ENCODE data around the gene ANKIB1.
"Not testable (repeated sequence)": the region's sequence is repeated elsewhere in the genome, so short reads cannot be mapped to it uniquely, and the experiment has no call there.

Gene ANKIB1

DNA sequence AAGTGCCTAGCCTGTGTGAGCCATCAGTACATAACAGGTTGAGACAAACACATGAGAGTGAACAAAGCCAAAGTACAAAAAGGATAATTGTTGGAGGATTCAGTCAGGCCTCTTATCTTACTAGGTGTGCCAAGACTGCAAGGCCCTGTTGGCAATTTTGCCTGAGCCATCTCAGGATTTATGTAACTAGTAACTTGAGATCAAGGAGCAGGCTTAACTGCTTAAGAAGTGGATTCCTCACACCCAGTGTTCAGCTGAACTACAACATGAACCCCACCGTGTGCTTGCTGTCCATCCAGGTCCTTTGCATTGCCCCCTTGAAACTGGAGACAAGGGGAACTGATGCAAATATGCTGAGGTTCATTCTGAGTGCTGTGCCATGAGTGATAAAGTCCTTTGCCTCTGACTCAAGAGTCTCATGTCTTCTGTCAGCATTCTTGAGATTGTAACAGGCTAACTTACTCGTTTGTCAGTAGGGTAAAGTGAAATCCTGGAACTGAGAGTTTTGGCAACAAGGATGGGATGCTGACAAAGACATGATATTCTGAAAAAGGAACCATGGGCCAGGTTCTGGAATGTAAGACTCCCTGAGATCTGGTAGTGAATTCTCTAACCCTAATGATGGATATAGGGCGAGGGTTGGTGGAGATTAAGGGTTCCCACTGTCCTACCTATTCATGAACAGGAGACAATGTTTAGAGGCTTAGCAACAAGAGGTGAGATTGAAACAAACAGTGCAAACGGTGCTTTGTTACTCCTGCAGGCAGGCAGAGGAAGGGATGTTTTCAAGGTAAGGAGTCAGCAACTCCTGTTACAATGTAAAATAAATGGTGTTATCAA is 157.4 kb downstream of the ANKIB1 start:
- DNase-seq: no peak

DNA sequence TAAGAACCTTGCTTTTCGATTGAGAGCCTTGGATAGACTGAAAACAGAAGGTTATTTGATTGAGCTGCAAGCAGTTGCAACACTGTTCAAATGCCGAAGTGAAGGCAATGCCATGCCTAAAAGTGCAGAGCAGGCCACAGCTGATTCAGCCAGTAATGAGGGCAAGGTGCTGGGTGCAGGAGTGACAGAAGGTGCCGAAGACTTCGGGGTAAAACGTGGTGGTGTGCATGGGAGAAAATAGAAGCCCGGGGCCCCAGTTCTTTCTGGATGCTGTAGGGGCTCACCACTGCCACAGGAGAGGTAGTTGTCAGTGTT is 157.9 kb downstream of the ANKIB1 start:
- no peak for DNase-seq

GRCh38 chr7:92404170-92404614 is 158.4 kb downstream of the ANKIB1 start:
- no peak for DNase-seq

DNA sequence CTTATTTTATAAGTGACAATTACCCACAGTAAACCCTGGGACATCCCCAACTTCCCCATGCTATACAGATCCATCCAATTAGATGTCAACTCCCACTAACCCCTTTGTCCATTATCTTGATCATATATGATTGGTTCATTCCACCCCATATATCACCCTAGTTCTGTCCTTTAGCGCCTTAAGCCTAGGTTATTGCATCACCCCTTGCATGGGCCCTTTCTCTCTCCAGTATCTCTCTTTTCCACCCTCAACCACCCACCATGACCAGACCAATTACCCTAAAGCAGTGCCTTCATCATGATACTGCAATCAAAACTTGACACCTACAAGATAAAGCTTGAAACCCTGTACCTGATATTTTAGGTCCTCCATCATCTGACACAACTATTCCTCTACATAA is 163.6 kb downstream of the ANKIB1 start:
- no peak for DNase-seq

DNA sequence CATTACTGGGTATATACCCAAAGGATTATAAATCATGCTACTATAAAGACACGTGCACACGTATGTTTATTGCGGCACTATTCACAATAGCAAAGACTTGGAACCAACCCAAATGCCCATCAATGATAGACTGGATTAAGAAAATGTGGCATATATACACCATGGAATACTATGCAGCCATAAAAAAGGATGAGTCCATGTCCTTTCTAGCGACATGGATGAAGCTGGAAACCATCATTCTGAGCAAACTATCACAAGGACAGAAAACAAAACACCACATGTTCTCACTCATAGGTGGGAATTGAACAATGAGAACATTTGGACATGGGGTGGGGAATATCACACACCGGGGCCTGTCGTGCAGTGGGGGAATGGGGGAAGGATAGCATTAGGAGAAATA is 164.4 kb downstream of the ANKIB1 start:
- DNase-seq: not testable (repeated sequence)

GRCh38 chr7:92412745-92413144 is 167.0 kb downstream of the ANKIB1 start:
- DNase-seq: no peak

- no peak for DNase-seq
Observed at GRCh38 chr7:92413550-92413949, 167.8 kb downstream of the ANKIB1 start.

GRCh38 chr7:92415225-92415624 is 169.5 kb downstream of the ANKIB1 start:
- no peak for DNase-seq

DNA sequence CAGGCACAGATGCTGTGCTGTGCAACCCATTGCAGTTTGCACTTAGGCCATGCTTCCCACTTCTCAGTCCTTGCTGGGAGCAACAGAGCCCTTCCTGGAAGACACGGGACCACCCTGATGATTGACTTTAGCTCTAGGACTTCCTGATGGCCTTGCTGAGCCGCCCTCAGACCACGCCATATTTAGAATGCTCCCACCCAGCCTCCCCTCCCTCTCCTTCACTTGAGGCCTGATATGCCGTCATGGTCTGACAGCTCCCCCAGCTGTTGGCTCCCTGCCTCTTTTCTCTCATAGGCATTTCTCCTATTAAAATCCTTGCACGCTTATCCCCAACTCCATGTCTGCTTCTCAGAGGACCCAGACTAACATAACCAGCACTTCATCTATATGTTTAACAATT is 172.1 kb downstream of the ANKIB1 start:
- no peak for DNase-seq

DNA sequence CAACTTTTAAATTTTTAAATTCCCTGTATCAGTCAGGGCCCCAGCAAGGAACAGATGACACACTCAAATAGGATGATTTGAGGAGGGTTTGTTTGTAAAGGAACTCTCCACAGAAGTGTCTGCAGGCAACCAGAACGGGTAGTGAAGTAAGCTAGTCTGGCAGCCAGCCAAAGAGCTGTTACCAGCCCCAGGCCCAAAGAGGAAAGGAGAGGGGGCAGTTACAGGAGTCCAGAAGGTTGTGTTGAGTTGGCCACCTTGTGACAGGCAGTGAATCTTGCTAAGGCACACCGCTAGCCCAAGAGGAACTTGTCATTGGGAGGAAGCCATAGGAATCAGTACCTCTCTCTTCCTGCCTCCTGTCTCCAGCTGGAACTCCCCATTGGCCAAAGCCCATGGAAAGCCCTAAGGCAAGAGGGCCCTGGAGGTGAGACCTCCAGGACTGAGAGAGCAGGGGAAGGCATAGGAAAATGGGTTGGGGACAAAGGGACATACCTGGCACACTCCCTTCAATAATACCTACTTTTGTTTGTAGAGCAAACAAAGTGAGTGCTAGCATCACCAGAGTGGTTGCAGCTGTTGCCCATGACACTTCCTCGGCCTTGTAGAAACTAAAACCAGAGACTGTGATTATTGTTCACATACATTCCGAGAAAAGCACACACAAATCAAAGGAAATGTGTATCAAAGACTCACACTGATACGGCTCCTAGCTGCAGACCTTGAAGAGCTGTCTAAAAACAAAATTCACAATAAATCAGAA is 176.1 kb downstream of the ANKIB1 start:
- peak; percentile 58 for DNase-seq

DNA sequence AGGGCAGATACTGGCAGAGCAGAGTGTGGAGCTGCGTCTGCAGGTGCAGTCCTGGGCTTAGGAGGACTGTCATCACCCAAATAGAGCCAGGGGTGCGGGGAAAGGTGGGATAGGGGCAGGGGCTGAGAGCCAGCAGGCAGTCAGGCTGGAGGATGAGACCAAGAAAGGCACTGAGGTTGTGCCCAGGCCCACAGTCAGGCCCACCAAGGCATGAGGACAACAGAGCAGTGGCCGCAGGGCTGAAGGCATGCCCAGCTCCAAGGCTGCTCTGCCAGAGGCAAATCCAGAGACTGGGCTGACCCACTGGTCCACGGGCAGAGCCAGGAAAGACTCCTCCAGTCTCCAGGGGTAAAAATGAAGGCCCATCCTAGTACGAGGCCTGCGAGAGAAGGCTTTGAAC is 177.2 kb downstream of the ANKIB1 start:
- no peak for DNase-seq

DNA sequence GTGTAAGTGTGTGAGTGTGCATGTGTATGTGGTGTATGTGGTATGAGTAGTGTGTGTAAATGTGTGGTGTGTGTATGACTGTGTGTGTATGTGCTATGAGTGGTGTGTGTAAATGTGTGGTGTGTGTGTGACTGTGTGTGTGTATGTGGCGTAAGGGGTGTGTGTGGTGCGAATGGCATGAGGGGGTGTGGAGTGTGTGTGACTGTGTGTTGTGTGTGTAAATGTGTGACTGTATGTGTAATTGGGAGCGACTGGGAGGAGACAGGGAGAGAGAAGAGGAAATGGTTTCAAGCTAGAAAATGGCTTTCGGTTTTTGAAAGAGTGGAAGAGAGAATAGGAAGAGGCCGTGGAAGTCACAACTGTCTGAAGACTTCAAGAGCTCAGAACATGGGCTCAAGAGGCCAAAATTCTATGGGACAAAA is 177.9 kb downstream of the ANKIB1 start:
- DNase-seq: no peak

DNA sequence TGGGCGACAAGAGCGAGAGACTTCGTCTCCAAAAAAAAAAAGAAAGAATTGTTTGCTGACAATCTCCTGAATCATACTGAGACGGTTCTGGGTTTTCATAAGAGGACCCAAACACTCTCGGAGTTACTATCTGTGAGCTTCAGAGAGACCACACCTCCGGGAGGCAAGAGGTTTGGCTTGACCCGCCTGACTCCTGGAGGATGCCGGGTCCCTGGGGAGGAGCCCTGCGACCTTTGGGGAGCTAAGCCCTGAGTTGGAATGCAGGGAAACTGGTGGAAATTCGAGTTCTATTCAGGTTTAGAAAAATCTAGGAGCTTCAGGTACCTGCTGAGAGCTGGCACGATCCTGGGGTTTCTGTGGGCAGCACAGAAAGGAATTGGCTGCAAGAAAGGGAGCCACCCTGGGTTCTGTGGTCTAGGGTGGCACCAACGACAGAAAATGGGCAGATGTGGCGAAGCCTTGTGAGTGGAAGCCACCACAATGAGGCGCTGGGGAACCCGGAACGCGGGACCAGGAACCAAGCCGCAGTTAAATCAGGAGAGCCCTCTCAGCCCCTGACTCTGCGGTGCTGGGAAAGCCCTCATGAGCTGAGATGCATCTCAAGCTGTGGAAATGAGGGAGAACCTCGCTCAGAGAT is 179.7 kb downstream of the ANKIB1 start:
- DNase-seq: no peak

DNA sequence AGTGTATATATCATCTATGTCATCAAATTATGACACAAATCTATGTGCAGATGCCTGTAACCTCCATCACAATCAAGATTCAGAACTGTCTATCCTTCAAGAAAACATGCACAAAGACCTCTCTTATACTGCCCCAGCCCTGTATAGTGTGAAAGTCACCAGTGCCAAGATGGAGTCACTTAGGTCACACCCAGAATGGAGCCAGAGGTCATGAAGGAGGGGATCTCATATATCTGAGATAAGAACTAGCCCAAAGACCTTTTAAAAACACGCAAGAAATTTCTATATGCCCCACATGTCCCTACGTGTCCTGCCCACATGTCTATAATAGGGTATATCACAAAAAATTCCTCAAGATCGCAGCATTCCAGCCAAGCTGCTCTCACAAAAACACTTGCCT is 181.4 kb downstream of the ANKIB1 start:
- no peak for DNase-seq

DNA sequence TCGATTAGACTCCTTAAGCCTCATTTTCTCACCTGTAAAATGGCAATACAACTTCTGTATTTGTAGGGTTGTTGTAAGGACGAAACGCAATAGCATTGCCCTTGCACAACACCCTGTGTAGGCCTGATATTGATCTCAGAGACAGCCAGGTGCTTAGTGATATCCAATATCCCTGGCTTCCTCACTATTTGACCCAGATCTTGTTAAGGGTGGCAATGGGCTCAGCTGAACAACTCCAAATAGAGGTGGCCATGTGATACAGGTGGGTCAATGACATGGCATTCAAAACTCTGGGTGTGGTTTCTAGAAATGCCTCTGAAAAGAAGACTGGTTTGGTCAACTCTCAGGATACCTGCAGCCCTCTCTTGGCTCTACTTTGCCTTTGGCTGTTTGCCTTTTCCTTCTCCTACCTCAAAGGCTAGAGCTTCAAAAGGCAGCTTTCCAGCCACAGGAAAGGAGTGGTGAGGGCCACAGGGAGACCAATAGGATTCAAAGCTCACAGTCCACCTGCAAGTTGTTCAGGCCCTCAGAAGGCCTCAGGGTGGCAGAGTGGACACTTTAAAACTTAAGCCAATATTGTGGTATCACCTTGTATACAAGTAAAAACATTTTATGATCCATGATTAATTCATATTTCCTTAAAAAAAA is 186.6 kb downstream of the ANKIB1 start:
- no peak for DNase-seq

DNA sequence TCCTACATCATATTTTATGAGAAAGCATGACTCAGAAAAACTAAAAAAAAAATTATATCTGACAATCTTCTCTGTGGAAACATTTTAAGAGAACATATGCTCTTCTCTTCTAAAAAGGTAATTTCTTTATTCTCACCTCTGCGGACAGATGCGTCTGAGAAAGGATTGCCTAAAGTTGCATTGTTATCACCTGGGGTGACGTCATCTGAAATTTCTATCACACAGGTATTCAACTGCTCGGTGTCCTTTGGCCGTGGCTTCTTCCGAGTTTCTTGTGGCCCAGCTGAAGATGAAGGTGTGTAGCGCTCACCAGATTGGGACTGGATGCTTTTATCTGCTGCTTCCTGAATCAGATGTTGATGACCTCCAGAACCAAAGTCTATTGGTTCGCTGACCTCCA is 187.2 kb downstream of the ANKIB1 start:
- no peak for DNase-seq

GRCh38 chr7:92435542-92435941 is 189.8 kb downstream of the ANKIB1 start:
- DNase-seq: no peak

GRCh38 chr7:92436612-92437445 is 191.1 kb downstream of the ANKIB1 start:
- no peak for DNase-seq

- DNase-seq: no peak
Observed at GRCh38 chr7:92437956-92438491, 192.2 kb downstream of the ANKIB1 start.

DNA sequence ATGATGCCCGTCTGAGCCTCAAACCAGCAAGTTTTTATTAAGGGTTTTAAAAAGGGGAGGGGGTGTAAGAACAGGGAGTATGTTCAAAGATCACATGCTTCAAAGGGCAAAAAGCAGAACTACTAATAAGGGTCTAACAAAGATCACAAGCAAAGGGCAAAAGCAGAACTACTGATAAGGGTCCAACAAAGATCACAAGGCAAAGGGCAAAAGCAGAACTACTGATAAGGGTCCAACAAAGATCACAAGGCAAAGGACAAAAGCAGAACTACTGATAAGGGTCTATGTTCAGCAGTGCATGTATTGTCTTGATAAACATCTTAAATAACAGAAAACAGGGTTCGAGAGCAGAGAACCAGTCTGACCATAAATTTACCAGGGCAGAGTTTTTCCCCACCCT is 196.9 kb downstream of the ANKIB1 start:
- not testable (repeated sequence) for DNase-seq

DNA sequence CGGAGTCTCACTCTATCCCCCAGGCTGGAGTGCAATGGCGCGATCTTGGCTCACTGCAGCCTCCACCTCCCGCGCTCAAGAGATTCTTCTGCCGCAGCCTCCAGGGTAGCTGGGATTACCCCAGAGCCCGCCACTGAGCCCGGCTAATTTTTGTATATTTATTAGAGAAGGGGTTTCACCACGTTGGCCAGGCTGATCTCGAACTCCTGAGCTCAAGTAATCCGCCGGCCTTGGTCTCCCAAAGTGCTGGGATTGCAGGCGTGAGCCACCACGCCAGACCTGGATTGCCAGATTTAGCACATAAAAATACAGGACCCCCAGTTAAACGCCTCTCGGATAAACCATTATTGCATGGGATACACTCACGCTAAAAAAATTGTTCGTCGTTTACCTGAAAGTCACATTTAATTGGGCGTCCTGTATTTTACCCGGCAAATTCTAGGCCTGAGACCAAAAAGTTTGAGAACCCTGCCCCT is 201.1 kb downstream of the ANKIB1 start:
- no peak for DNase-seq
